Lung (tissue), 12 donors: Measurements from ENCODE around the gene HNRNPM. TPM values are rescaled to one million over a fixed set of nuclear protein-coding genes. Genes with fewer than 3 reads are reported as not detected.
A peak's percentile ranks its signal among the peaks of the same experiment; 100 is the strongest.

Experiments
- ATAC-seq: fragments of 200-7000 bp; cut with Tn5 transposase; one replicate; pipeline ENCODE4 v1.9.1; 2020; ENCODE audit warnings: moderate number of reproducible peaks; ENCODE audit not compliant: insufficient read depth, low FRiP score
- DNase-seq, 3 donors: peaks; one replicate each; pipeline ENCODE4 v3.0.0-alpha.2; 2013 to 2017
- H3K27ac ChIP-seq, 2 donors: one replicate each; pipeline ENCODE4 v1.5.1; 2013; ENCODE audit warnings: mild to moderate bottlenecking in 2 of 2, moderate library complexity in 2 of 2, control low read depth in 1 of 2, inconsistent platforms in 1 of 2, low read depth in 1 of 2, low read length in 1 of 2
- H3K27me3 ChIP-seq, 3 donors: one replicate each; pipeline ENCODE4 v1.5.1; 2013; ENCODE audit warnings: low read length in 2 of 3; ENCODE audit not compliant: control insufficient read depth in 3 of 3, insufficient read depth in 3 of 3
- H3K36me3 ChIP-seq, 4 donors: one replicate each; pipeline ENCODE4 v1.5.1; 2013; ENCODE audit warnings: low read length in 4 of 4, mild to moderate bottlenecking in 1 of 4, moderate library complexity in 1 of 4; ENCODE audit not compliant: control insufficient read depth in 4 of 4, insufficient read depth in 4 of 4
- H3K4me1 ChIP-seq, 5 donors: one replicate each; pipeline ENCODE4 v1.5.1; 2013; ENCODE audit warnings: low read length in 5 of 5, mild to moderate bottlenecking in 2 of 5, moderate library complexity in 1 of 5; ENCODE audit not compliant: control insufficient read depth in 5 of 5, insufficient read depth in 5 of 5
- H3K4me3 ChIP-seq: one replicate; pipeline ENCODE4 v1.5.1; 2013; ENCODE audit warnings: mild to moderate bottlenecking, control low read depth, moderate library complexity
- H3K9ac ChIP-seq, 2 donors: one replicate each; pipeline ENCODE4 v1.5.1; 2013; ENCODE audit warnings: low read length in 2 of 2, control low read depth in 1 of 2; ENCODE audit not compliant: insufficient read depth in 1 of 2
- H3K9me3 ChIP-seq, 4 donors: one replicate each; pipeline ENCODE4 v1.5.1; 2013; ENCODE audit warnings: low read length in 3 of 4, mild to moderate bottlenecking in 1 of 4, moderate library complexity in 1 of 4; ENCODE audit not compliant: control insufficient read depth in 4 of 4, insufficient read depth in 3 of 4
- WGBS, 2 donors: extraction: QIAGEN DNeasy Blood & Tissue Kit; methylation state at CpG; one replicate each; pipeline ENCODE4 v1.1.7; 2013; 5-methylcytosine and 5-hydroxymethylcytosine counted together
- polyA plus RNA-seq, 2 donors: library from polyadenylated mRNA; stranded (reverse); fragments of 200-250 nt; gene quantifications; one replicate each; pipeline ENCODE4 v1.2.1, GENCODE V29; 2013
- total RNA-seq, 2 donors: library from RNA; depleted of rRNA in 1 of 2; stranded (reverse); fragments of >200 nt in 1 of 2; gene quantifications; one replicate each; pipeline ENCODE4 v1.2.1, GENCODE V29; 2014 to 2021
- TF ChIP-seq, protein P1 (sequence below): IDR thresholded peaks from 2 replicates; pipeline ENCODE4 v1.5.1; 2012; ENCODE audit warnings: mild to moderate bottlenecking; ENCODE audit errors: control extremely low read depth, extremely low read depth
- donor health status: control.
- donor health status: control.
- donor health status: Bipolar disorder and iron deficiency.
- donor health status: healthy.
- donor health status: DM: yes; HTN: yes; CAD: no.

HNRNPM gene
- total and polyA plus RNA-seq, 4 donors, result 53.7 to 243 (median 164) TPM

DNA sequence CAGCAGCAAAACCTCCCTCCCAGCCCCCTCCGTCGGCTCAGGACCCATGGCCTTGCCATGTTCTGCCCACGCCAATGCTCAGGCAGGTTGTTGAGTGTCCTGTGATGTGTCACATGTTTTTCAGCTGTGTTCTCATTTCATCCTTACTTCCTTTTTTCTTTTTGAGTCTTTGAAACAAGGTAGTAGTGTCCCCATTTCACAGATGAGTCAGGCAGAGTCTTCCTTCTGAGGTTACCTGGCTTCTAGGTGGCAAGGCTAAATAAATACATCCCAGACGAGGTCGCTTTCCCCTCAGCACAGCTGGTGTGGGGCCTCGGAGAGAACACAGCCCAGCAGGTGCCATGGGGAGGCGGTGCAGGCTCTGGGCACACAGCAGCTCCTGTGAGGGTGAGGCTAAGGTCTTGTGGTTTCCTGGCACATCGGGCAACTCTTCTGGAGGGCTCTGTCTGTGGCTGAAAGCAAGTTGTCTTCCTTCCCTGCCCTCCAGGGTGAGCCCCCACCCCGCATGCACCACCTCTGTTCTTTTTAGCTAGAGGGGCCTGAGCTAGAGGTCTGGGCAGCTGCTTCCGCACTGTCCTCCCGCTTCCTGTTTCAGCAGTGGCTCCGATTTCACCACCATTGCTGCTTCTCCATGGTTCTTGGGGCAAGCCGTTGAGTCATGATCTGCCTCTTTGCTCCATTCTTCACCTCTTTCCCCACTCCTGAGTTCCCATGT, 42.5 kb downstream of the HNRNPM start:
- H3K9ac ChIP-seq, result no peak overlapping the region
- no peaks in the 10 kb centered on the region for H3K27me3 ChIP-seq
- ATAC-seq (peak; percentile 27), DNase-seq (no peak)
- 41 to 65% methylated on average over 13 of the region's 13 CpGs for WGBS, 2 donors
- no peak overlapping the region for H3K4me3 ChIP-seq
- H3K36me3 ChIP-seq, result peaks cover 7 to 69% (median 39%) of the 10 kb centered on the region in 4 donors
- H3K9me3 ChIP-seq, result no peaks in the 10 kb centered on the region
- TF ChIP-seq, protein P1, sequence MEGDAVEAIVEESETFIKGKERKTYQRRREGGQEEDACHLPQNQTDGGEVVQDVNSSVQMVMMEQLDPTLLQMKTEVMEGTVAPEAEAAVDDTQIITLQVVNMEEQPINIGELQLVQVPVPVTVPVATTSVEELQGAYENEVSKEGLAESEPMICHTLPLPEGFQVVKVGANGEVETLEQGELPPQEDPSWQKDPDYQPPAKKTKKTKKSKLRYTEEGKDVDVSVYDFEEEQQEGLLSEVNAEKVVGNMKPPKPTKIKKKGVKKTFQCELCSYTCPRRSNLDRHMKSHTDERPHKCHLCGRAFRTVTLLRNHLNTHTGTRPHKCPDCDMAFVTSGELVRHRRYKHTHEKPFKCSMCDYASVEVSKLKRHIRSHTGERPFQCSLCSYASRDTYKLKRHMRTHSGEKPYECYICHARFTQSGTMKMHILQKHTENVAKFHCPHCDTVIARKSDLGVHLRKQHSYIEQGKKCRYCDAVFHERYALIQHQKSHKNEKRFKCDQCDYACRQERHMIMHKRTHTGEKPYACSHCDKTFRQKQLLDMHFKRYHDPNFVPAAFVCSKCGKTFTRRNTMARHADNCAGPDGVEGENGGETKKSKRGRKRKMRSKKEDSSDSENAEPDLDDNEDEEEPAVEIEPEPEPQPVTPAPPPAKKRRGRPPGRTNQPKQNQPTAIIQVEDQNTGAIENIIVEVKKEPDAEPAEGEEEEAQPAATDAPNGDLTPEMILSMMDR, result no peak
- peak overlapping the region in 1 of 2 donors; percentile 65 for H3K27ac ChIP-seq
- peaks cover 0 to 7% (median 0%) of the 10 kb centered on the region in 5 donors for H3K4me1 ChIP-seq

- no peak overlapping the region for H3K9ac ChIP-seq
- TF ChIP-seq, protein P1, result no peak
- no peak overlapping the region for H3K4me3 ChIP-seq
- no peaks in the 10 kb centered on the region for H3K9me3 ChIP-seq
- peak overlapping the region in 1 of 2 donors; percentile 16 for H3K27ac ChIP-seq
- ATAC-seq, result no peak
- H3K36me3 ChIP-seq, result peaks cover 7 to 63% (median 34%) of the 10 kb centered on the region in 4 donors
- peaks cover 0 to 7% (median 0%) of the 10 kb centered on the region in 5 donors for H3K4me1 ChIP-seq
- H3K27me3 ChIP-seq, result no peaks in the 10 kb centered on the region
- WGBS, 2 donors, result 64 to 74% methylated on average over 15 of the region's 15 CpGs
- no peak for DNase-seq
Observed at GRCh38 chr19:8488365-8488764, 43.6 kb downstream of the HNRNPM start.

DNA sequence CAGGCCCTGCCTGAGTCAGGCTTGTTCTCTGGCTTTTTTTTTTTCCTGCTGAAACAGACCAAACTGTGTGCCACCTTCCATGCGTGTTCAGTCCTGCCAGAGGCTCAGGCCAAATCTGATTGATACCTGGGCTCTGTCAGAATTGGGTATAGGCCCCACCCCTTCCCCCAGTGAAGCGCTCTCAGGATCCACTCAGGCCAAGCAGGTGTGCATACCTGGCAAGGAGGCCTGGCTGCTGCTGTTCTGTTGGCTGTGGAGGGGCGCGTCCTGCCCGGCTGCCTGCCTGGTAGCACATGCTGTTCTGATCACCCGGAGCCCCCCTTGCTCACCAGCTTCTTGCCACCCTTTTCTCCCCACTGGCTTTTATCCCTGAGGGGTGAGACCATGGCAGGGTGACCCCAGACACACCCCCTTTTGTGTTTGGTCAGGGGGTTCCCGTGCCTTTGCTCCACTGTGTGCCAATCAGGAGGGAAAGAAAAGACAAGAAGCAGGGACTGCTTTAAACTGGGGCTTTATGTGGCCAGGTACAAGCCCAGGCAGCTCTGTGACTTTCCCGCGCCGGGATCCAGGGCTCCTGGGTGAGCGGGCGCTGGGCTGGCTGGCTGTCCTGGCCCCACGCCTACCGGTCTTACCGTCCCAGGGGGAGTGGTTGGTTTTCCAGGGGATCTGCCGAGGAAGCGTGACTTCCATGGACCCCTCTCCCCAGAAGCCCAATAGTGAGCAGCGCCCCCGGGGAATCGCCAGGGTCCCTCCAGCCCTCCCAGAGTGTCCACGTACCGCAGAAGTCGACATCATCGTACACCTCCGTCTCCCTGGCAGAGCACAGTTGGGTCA, 45.0 kb downstream of the HNRNPM start:
- 82 to 87% methylated on average over 25 of the region's 25 CpGs for WGBS, 2 donors
- peaks cover 0 to 7% (median 0%) of the 10 kb centered on the region in 5 donors for H3K4me1 ChIP-seq
- H3K27ac ChIP-seq, result peak overlapping the region in 1 of 2 donors; percentile 26
- peaks cover 7 to 54% (median 30%) of the 10 kb centered on the region in 4 donors for H3K36me3 ChIP-seq
- no peak overlapping the region for H3K4me3 ChIP-seq
- H3K9me3 ChIP-seq, result no peaks in the 10 kb centered on the region
- no peaks in the 10 kb centered on the region for H3K27me3 ChIP-seq
- DNase-seq (peak in 2 of 3 donors; percentile 29 to 49), ATAC-seq (no peak)
- no peak overlapping the region for H3K9ac ChIP-seq
- TF ChIP-seq, protein P1, result no peak
